ENCODE results near the gene KRT9.
"Not testable (repeated sequence)": the region's sequence is repeated elsewhere in the genome, so short reads cannot be mapped to it uniquely, and the experiment has no call there.

KRT9 gene

GRCh38 chr17:41544491-41544892 is 27.4 kb downstream of the KRT9 start:
- DNase-seq = no peak

DNA sequence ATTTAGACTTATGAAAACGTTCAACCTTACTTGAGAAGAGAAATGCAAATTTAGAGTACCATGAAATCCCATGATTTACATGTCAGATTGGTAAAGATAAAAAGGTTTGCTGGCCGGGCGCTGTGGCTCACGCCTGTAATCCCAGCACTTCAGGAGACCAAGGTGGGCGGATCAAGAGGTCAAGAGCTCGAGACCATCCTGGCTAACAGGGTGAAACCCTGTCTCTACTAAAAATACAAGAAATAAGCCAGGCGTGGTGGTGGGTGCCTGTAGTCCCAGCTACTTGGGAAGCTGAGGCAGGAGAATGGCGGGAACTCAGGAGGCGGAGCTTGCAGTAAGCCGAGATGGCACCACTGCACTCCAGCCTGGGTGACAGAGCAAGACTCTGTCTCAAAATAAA is 29.1 kb downstream of the KRT9 start:
- not testable (repeated sequence) for DNase-seq

DNA sequence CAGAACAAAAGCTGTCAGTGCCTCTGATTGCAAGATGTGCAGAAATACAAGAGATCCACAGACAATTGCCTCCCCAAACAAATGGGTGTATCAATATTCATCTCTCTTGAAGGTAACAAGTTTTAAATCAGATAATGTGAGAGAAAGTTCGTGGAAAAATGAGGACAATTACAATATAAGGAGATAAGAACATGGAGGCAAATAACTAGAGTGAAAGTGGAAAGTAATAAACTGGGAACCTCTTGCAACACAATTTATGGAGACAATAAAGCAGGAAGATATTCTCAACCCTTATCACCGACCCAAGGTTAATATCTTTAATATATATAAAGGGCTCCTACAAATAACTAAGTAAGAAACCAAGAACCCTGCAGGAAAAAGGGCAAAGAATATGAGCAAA is 29.5 kb downstream of the KRT9 start:
- DNase-seq = no peak

- no peak for DNase-seq
Observed at GRCh38 chr17:41540921-41541625, 30.8 kb downstream of the KRT9 start.

- DNase-seq = no peak
Observed at GRCh38 chr17:41539979-41540701, 31.7 kb downstream of the KRT9 start.

DNA sequence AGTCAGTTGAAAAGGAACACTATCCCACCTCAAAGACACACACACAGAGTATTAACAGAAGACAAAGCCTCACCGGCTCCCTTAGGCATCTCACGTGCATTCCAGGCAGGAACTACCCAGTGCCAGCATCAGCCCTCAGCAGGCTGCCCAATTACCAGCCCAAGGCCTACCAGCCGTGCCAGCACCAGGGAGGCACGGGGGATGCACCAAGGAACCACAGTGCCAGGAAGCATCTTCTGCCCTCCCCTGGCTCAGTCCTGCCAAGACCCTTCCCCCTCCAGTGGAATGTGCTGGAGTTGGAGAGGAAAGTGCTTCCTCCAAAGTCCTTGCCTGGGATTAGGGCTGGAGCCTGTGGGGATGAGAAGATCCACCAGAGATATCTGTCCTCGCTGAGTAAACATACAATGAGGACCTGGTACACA is 32.8 kb downstream of the KRT9 start:
- DNase-seq = no peak

- no peak for DNase-seq
Observed at GRCh38 chr17:41538565-41538991, 33.3 kb downstream of the KRT9 start.

DNA sequence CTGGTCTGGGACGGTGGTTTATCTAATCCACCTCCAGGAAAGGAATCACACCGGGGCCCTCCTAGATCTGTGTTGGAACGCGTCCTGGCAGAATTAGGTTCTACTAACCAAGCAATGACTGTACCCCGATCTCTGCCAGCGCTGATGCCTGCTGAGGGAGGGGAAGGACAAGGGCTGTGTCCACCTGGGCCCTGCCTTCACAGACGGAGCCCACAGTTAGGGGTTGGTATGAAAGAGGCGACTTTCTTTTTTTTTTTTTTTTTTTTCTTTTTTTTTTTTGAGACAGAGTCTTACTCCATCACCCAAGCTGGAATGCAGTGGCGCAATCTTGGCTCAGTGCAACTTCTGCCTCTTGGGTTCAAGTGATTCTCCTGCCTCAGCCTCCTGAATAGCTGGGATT is 33.9 kb downstream of the KRT9 start:
- DNase-seq = no peak

GRCh38 chr17:41537614-41537954 is 34.3 kb downstream of the KRT9 start:
- DNase-seq = no peak

DNA sequence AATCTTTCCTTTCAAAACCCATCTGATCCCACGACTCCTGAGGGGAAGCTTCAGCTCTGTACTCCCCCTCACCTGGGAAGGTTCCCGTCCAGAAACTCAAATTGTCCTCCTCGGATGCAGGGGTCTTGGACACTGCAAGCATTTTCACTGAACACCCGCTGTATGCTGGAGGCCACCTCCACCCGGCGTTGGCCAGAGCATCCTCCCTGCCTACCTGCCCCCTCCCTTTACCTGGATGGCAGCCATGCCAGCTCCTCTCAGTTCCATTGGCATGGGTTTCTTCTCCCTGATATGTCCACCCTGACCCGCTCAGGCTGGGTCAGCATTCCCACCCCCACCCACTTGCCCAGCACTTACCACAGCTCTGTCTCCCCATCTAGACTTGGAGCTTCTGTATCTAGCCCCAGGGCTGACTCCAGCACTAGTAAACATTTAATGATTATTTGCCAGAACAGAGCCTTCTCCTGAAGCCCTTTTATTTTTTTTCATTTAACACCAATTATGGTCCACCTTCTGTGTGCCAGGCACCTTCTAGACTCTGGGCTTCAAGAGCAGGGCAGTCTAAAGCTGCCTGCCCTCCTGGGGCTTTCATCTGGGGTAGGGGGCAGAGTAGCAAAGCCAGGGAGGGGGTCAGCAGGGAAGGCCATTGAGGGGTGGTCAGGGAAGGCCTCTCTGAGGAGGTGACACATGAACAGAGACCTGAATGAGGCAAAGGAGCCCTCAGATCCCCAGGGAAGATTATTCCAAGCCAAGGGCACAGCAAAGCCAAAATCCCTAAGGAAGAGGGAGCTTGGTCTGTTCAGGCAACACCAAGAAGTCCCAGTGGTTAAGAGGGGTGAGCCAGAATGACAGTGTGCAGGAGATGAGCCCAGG is 34.9 kb downstream of the KRT9 start:
- no peak for DNase-seq

GRCh38 chr17:41535764-41536481 is 35.9 kb downstream of the KRT9 start:
- no peak for DNase-seq

GRCh38 chr17:41534899-41535546 is 36.8 kb downstream of the KRT9 start:
- DNase-seq = no peak

GRCh38 chr17:41533613-41534012 is 38.2 kb downstream of the KRT9 start:
- DNase-seq = no peak

DNA sequence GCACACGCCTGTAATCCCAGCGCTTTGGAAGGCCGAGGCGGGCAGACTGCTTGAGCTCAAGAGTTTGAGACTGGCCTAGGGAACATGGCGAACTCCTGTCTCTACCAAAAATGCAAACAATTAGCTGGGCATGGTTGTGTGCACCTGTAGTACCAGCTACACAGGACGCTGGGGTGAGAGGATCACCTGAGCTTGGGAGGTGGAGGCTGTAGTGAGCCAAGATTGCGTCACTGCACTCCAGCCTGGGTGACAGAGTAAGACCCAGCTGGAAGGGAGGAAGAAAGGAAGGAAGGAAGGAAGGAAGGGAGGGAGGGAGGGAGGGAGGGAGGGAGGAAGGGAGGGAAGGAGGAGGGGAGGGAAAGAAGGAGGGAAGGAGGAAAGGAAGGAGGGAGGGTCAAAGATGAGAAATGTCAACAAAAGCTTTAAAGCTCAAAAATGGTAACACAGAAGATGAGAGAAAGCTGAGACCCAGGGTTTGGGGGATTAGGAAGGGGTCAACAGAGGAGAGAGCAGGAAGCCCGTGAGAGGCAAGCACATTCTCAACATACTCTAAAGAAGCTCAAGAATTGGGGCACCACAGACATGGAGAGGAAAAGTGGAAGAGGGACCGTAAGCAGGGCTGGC is 38.8 kb downstream of the KRT9 start:
- DNase-seq = no peak

- no peak for DNase-seq
Observed at GRCh38 chr17:41531993-41532392, 39.9 kb downstream of the KRT9 start.

DNA sequence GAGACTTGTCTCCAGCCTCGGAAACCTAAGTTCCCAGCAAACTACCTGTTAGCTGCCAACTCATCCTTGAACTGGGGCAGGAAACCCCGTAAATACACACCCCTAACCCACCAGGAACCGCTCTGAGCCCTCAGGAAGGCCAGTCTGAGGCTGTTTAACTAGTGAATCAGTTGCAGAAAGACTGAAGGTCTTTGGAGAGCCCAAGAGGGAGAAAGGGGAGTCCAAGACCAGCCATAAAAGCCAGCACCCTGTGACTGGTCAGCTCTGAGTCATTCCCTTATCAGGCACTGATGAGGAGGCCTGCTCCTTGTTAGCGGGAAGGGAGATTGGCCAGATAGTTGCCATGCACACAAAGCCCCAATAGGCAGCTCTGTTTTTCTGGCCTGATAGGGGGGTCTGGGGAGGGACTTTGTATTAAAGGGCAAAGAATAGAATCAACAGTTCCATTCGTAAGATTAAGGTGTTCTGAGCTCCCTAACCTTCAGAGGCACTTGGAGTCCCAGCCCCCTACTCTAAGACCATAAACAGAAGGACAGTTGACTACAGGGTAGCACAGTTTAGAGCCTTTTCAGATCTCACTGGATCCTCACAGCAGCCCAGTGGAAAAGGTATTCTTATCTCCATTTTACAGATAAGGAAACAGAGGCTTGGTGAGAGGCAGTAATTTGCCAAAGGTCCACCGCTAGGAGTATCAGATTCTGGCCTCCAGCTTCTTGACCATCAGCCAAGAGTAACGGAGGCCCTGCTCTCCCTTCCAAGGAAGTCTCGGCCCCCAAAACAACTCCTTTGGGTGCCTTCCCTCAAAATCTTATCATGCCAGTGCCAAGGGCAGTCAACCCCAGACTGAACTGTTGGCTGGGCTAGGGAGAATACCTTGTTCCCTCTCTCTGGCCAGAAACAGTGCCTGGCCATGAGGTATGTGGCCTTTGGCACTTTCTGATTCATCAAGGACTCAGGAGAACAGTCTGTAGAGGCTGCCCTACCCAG is 41.5 kb downstream of the KRT9 start:
- DNase-seq = no peak

GRCh38 chr17:41529491-41529915 is 42.4 kb downstream of the KRT9 start:
- no peak for DNase-seq

- no peak for DNase-seq
Observed at GRCh38 chr17:41528959-41529353, 42.9 kb downstream of the KRT9 start.

DNA sequence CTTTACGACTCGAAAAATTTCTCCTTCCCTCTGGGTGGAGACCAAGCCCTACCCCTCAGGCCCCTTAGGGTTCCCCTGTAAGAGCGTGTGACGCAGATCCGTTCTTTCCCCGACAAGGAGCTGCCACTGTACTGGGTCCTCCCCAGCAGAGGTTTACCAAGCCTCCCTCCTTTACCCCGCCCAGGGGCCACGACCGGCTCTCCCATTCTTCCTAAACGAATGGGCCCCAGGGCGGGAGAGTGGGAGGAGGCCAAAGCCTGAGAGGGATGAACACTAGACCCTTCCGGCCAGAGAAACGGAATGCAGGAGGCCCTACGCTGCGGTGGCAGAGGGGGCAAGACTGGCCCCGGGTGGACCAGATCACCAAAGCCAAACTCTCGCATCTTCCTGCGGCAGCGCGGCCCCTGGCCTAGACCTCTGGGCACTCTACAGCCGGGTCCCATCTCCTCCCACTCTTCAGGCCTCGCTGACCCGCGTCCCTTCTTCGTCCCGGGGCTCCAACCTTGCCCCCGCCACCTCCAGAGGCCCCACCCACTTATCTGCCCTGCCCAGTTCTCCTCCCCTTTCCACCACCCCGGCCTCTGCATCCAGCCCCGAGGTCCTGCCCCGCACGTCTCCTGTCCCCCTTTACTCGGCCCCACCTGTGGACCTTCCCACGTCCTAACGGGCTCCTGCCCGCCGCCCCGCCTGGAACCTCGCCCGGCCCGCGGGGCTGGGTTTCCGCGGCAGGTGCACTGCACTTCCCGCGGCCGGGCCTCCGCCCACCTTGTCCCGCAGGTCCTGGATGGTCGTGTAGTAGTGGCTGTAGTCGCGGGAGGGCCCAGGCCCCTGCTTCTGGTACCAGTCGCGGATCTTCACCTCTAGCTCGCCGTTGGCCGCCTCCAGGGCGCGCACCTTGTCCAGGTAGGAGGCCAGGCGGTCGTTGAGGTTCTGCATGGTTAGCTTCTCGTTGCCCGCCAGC is 44.5 kb downstream of the KRT9 start:
- no peak for DNase-seq
